BLaER1 treated with 17β-estradiol and CSF1 and Interleukin-3, amounts not matched to agents 10 nM and 100 nM (cell line): ENCODE measurements around the gene PTPRM.

ENCODE experiments used
- H3K27ac ChIP-seq, 11 experiments: shearing (Covaris generic); formaldehyde crosslinking; 2 replicates each; pipeline ENCODE4 v1.8.1; 2022
- H3K27me3 ChIP-seq, 11 experiments: shearing (Covaris generic); formaldehyde crosslinking; 2 replicates each; pipeline ENCODE4 v1.8.1; 2022
- H3K36me3 ChIP-seq, 11 experiments: shearing (Covaris generic); formaldehyde crosslinking; 2 replicates each; pipeline ENCODE4 v1.8.1; 2022
- H3K4me1 ChIP-seq, 10 experiments: shearing (Covaris generic); formaldehyde crosslinking; 2 replicates each; pipeline ENCODE4 v1.8.1; 2022
- H3K4me2 ChIP-seq, 11 experiments: shearing (Covaris generic); formaldehyde crosslinking; 2 replicates each; pipeline ENCODE4 v1.8.1; 2022
- H3K4me3 ChIP-seq, 10 experiments: shearing (Covaris generic); formaldehyde crosslinking; 2 replicates each; pipeline ENCODE4 v1.8.1; 2022
- H3K9ac ChIP-seq, 11 experiments: shearing (Covaris generic); formaldehyde crosslinking; 2 replicates each; pipeline ENCODE4 v1.8.1; 2022
- H3K9me3 ChIP-seq, 11 experiments: shearing (Covaris generic); formaldehyde crosslinking; replicated peaks in 1 of 11; 2 replicates each; pipeline ENCODE4 v1.8.1; 2022
- H4K20me1 ChIP-seq, 11 experiments: shearing (Covaris generic); formaldehyde crosslinking; 2 replicates each; pipeline ENCODE4 v1.8.1; 2022
- Cebpa-rat ChIP-seq, 11 experiments: shearing (Covaris generic); IDR thresholded peaks; 2 replicates each; pipeline ENCODE4 v1.8.1; 2022

The PTPRM gene

GRCh38 chr18:7978834-7979233 lies 411.7 kb downstream of the PTPRM start:
- no peaks in the 10 kb centered on the region for H3K36me3 ChIP-seq
- TF ChIP-seq Cebpa-rat (IDR thresholded peaks at IDR 0.05): no peak
- no peak overlapping the region for H3K27ac ChIP-seq
- no peaks in the 10 kb centered on the region for H3K27me3 ChIP-seq
- no peaks in the 10 kb centered on the region for H3K9me3 ChIP-seq
- no peak overlapping the region for H3K4me3 ChIP-seq
- H3K4me2 ChIP-seq: no peak overlapping the region
- H4K20me1 ChIP-seq: no peaks in the 10 kb centered on the region
- no peaks in the 10 kb centered on the region for H3K4me1 ChIP-seq
- H3K9ac ChIP-seq: no peak overlapping the region

DNA sequence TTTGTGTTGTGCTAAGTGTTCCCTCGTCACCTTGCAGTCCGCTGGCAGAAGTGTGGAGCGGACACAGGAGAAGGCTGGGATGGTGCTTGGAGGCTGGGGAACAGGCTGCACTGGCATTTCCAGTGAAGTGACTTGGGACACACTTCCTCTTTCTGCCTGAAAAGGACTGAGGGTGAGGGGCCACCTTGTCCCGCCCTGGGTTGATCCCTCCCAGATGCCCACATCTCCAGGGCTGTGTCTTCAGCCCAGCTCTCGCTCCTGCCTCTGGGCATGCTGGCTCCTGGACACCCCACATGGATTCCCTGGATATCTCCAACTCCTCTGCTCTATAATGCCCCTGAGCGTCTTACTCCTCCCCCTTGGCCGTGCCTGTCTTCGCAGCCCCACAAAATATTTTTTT lies 412.6 kb downstream of the PTPRM start:
- TF ChIP-seq Cebpa-rat (IDR thresholded peaks at IDR 0.05): no peak
- no peak overlapping the region for H3K4me3 ChIP-seq
- no peaks in the 10 kb centered on the region for H3K27me3 ChIP-seq
- no peaks in the 10 kb centered on the region for H3K9me3 ChIP-seq
- H3K4me2 ChIP-seq: no peak overlapping the region
- no peak overlapping the region for H3K9ac ChIP-seq
- H4K20me1 ChIP-seq: no peaks in the 10 kb centered on the region
- no peaks in the 10 kb centered on the region for H3K4me1 ChIP-seq
- no peaks in the 10 kb centered on the region for H3K36me3 ChIP-seq
- H3K27ac ChIP-seq: no peak overlapping the region

- no peaks in the 10 kb centered on the region for H3K27me3 ChIP-seq
- H3K27ac ChIP-seq: no peak overlapping the region
- no peak for TF ChIP-seq Cebpa-rat (IDR thresholded peaks at IDR 0.05)
- no peak overlapping the region for H3K9ac ChIP-seq
- H3K4me1 ChIP-seq: no peaks in the 10 kb centered on the region
- H3K4me2 ChIP-seq: no peak overlapping the region
- no peak overlapping the region for H3K4me3 ChIP-seq
- no peaks in the 10 kb centered on the region for H4K20me1 ChIP-seq
- H3K36me3 ChIP-seq: no peaks in the 10 kb centered on the region
- no peaks in the 10 kb centered on the region for H3K9me3 ChIP-seq
Observed at GRCh38 chr18:7980136-7980535, 413.0 kb downstream of the PTPRM start.

DNA sequence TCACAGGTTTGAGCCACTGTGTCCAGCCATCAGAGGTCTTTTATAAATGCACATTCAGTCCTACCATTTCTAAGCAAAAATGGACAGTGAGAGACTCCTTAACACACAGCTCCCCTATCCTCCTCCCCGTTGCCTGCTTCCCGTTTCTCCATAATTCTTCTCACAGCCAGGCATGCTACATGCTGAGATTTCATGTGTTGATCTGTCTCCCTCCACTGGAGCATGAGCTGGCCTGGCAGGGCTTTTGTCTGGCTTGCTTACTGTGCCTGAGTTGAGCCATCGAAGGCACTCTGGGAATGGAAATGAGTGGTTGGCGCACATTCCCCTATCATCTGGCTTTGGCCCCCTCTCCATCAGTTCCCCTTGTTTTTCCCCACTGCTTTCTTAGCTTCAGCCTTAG lies 413.5 kb downstream of the PTPRM start:
- H3K36me3 ChIP-seq: no peaks in the 10 kb centered on the region

GRCh38 chr18:7982216-7982615 lies 415.1 kb downstream of the PTPRM start:
- Histone ChIP-seq H3K4me3 (no peak overlapping the region), H3K9ac (no peak overlapping the region), H3K27me3 (no peaks in the 10 kb centered on the region), H3K4me2 (no peak overlapping the region), H4K20me1 (no peaks in the 10 kb centered on the region), H3K27ac (no peak overlapping the region), H3K4me1 (no peaks in the 10 kb centered on the region), H3K9me3 (no peaks in the 10 kb centered on the region), H3K36me3 (no peaks in the 10 kb centered on the region)
- no peak for TF ChIP-seq Cebpa-rat (IDR thresholded peaks at IDR 0.05)

More for the DNA sequence above, 413.5 kb downstream of the PTPRM start:
- Histone ChIP-seq H3K4me3 (no peak overlapping the region), H3K9me3 (no peaks in the 10 kb centered on the region), H3K4me2 (no peak overlapping the region), H3K4me1 (no peaks in the 10 kb centered on the region), H4K20me1 (no peaks in the 10 kb centered on the region), H3K27ac (no peak overlapping the region), H3K27me3 (no peaks in the 10 kb centered on the region), H3K9ac (no peak overlapping the region)
- TF ChIP-seq Cebpa-rat (IDR thresholded peaks at IDR 0.05): no peak

GRCh38 chr18:7987284-7987976 lies 420.3 kb downstream of the PTPRM start:
- Histone ChIP-seq H3K4me2 (no peak overlapping the region), H3K4me3 (no peak overlapping the region), H4K20me1 (no peaks in the 10 kb centered on the region), H3K4me1 (no peaks in the 10 kb centered on the region), H3K9me3 (0 out of 22 replicates have a peak, but pooled peaks cover 0 to 2% (median 0%) of the 10 kb centered on the region in 11 experiments), H3K27ac (no peak overlapping the region), H3K9ac (no peak overlapping the region), H3K36me3 (no peaks in the 10 kb centered on the region), H3K27me3 (no peaks in the 10 kb centered on the region)
- TF ChIP-seq Cebpa-rat (IDR thresholded peaks at IDR 0.05): no peak

DNA sequence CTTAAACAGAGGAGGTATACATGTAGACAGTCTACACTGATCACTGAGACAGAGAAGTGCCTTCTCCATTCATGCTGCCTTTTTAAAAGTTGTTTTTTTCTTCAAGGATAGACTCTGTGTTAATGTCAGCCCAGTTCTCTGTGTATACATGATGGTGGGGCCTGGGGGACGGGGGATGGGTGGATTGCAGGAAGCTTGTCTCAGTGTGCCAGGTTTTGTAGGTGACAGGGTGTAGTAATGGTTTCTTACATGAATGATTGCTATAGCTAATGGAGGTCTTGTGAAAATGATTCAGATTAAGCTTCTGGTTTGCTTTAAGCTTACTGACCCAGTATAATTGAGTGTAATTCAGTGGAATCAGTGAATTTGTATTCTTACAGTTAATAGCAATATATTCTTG lies 423.6 kb downstream of the PTPRM start:
- Histone ChIP-seq H3K36me3 (no peaks in the 10 kb centered on the region), H3K9ac (no peak overlapping the region), H4K20me1 (no peaks in the 10 kb centered on the region), H3K27me3 (no peaks in the 10 kb centered on the region), H3K4me3 (no peak overlapping the region), H3K4me1 (no peaks in the 10 kb centered on the region), H3K4me2 (no peak overlapping the region), H3K9me3 (peaks cover 0 to 14% (median 4%) of the 10 kb centered on the region in 11 experiments; a peak in 5 of 22 replicates), H3K27ac (no peak overlapping the region)
- no peak for TF ChIP-seq Cebpa-rat (IDR thresholded peaks at IDR 0.05)

- no peaks in the 10 kb centered on the region for H3K9me3 ChIP-seq
- H4K20me1 ChIP-seq: no peaks in the 10 kb centered on the region
- H3K36me3 ChIP-seq: no peaks in the 10 kb centered on the region
- H3K4me1 ChIP-seq: no peaks in the 10 kb centered on the region
- H3K9ac ChIP-seq: no peak overlapping the region
- no peak for TF ChIP-seq Cebpa-rat (IDR thresholded peaks at IDR 0.05)
- no peak overlapping the region for H3K27ac ChIP-seq
- no peak overlapping the region for H3K4me2 ChIP-seq
- peaks cover 0 to 10% (median 0%) of the 10 kb centered on the region in 11 experiments; a peak in 4 of 22 replicates for H3K27me3 ChIP-seq
- no peak overlapping the region for H3K4me3 ChIP-seq
Observed at GRCh38 chr18:8001711-8002301, 434.7 kb downstream of the PTPRM start.

GRCh38 chr18:8003878-8004675 lies 437.0 kb downstream of the PTPRM start:
- TF ChIP-seq Cebpa-rat (IDR thresholded peaks at IDR 0.05): no peak
- H3K36me3 ChIP-seq: no peaks in the 10 kb centered on the region
- H3K27me3 ChIP-seq: peaks cover 0 to 10% (median 0%) of the 10 kb centered on the region in 11 experiments; a peak in 4 of 22 replicates
- no peak overlapping the region for H3K9ac ChIP-seq
- H4K20me1 ChIP-seq: no peaks in the 10 kb centered on the region
- H3K4me1 ChIP-seq: no peaks in the 10 kb centered on the region
- no peak overlapping the region for H3K4me3 ChIP-seq
- no peak overlapping the region for H3K4me2 ChIP-seq
- no peaks in the 10 kb centered on the region for H3K9me3 ChIP-seq
- H3K27ac ChIP-seq: no peak overlapping the region
